GM12875 (cell line): ENCODE data around the gene GPR12.
A peak's percentile ranks its signal among the peaks of the same experiment; 100 is the strongest.

Experiments
- H3K4me3 ChIP-seq: one replicate; pipeline ENCODE4 v1.5.1; 2011; ENCODE audit warnings: low read depth, low read length, control low read depth
- CTCF ChIP-seq: IDR thresholded peaks from 2 replicates; pipeline ENCODE4 v1.5.1; 2011; ENCODE audit warnings: low read depth, mild to moderate bottlenecking, control low read depth, inconsistent platforms, low read length, moderate library complexity, borderline replicate concordance; ENCODE audit not compliant: insufficient read depth

The GPR12 gene

GRCh38 chr13:26716984-26717383 lies 43.6 kb downstream of the GPR12 start:
- H3K4me3 ChIP-seq, result no peak overlapping the region
- no peak for TF ChIP-seq CTCF

- no peak for TF ChIP-seq CTCF
- H3K4me3 ChIP-seq, result no peak overlapping the region
Observed at GRCh38 chr13:26713341-26713740, 47.2 kb downstream of the GPR12 start.

- no peak overlapping the region for H3K4me3 ChIP-seq
- no peak for TF ChIP-seq CTCF
Observed at GRCh38 chr13:26711211-26711610, 49.4 kb downstream of the GPR12 start.

- no peak for TF ChIP-seq CTCF
- no peak overlapping the region for H3K4me3 ChIP-seq
Observed at GRCh38 chr13:26710166-26710565, 50.4 kb downstream of the GPR12 start.

GRCh38 chr13:26709461-26709860 lies 51.1 kb downstream of the GPR12 start:
- no peak overlapping the region for H3K4me3 ChIP-seq
- no peak for TF ChIP-seq CTCF

- no peak for TF ChIP-seq CTCF
- no peak overlapping the region for H3K4me3 ChIP-seq
Observed at GRCh38 chr13:26708007-26708297, 52.6 kb downstream of the GPR12 start.

- peak; percentile 54; the same call in 1 of the 2 replicates for TF ChIP-seq CTCF
- no peak overlapping the region for H3K4me3 ChIP-seq
Observed at GRCh38 chr13:26707122-26708006, 53.2 kb downstream of the GPR12 start.
